AG04450 (cell line): ENCODE measurements around the gene ALOX5. TPM values are rescaled to one million over a fixed set of nuclear protein-coding genes. Genes with fewer than 3 reads are reported as not detected.

Experiments
- CTCF ChIA-PET: fragments of 300-600, 350-600 bp; formaldehyde crosslinking; extraction: SDS; loops from one replicate; lab custom pipeline; 2022; ENCODE audit warnings: antibody characterized with exemption, inconsistent platforms; lab: Charles Lee
- POLR2A ChIA-PET: fragments of 350-600 bp; formaldehyde crosslinking; extraction: SDS; loops from one replicate; lab custom pipeline; 2021; ENCODE audit warnings: antibody characterized with exemption, inconsistent platforms; lab: Yijun Ruan, JAX
- DNase-seq: peaks from one replicate; pipeline ENCODE4 v3.0.0-alpha.2; 2011; ENCODE audit warnings: low read depth, low spot score
- H3K27ac ChIP-seq: one replicate; pipeline ENCODE4 v1.5.1; 2012; ENCODE audit warnings: low read depth, low read length, control low read depth
- H3K27me3 ChIP-seq: one replicate; pipeline ENCODE4 v1.6.0; 2012; ENCODE audit warnings: low read length; ENCODE audit not compliant: control insufficient read depth, insufficient read depth
- H3K4me3 ChIP-seq: 2 replicates; pipeline ENCODE4 v1.5.1; 2011; ENCODE audit warnings: mild to moderate bottlenecking, low read depth, low read length, control low read depth
- H3K9me3 ChIP-seq: 2 replicates; pipeline ENCODE4 v1.5.1; 2012; ENCODE audit warnings: low read length; ENCODE audit not compliant: control insufficient read depth, insufficient read depth
- polyA plus RNA-seq: library from polyadenylated mRNA; depleted of rRNA; stranded (reverse); fragments of >200 nt; gene quantifications from 2 replicates; pipeline ENCODE4 v1.2.3, GENCODE V29; 2011
- TF ChIP-seq, protein P1 (sequence below): IDR thresholded peaks from 2 replicates; pipeline ENCODE4 v1.5.1; 2011; ENCODE audit warnings: low read depth, low read length, control low read depth, inconsistent platforms

Gene ALOX5
- polyA plus RNA-seq, 1 experiment = not detected

- CTCF ChIA-PET = no interaction called here
- DNase-seq = no peak
- Histone ChIP-seq H3K27me3 (no peaks in the 10 kb centered on the region), H3K4me3 (no peak overlapping the region), H3K9me3 (no peaks in the 10 kb centered on the region), H3K27ac (no peak overlapping the region)
- POLR2A ChIA-PET = no interaction called here
- TF ChIP-seq, protein P1, sequence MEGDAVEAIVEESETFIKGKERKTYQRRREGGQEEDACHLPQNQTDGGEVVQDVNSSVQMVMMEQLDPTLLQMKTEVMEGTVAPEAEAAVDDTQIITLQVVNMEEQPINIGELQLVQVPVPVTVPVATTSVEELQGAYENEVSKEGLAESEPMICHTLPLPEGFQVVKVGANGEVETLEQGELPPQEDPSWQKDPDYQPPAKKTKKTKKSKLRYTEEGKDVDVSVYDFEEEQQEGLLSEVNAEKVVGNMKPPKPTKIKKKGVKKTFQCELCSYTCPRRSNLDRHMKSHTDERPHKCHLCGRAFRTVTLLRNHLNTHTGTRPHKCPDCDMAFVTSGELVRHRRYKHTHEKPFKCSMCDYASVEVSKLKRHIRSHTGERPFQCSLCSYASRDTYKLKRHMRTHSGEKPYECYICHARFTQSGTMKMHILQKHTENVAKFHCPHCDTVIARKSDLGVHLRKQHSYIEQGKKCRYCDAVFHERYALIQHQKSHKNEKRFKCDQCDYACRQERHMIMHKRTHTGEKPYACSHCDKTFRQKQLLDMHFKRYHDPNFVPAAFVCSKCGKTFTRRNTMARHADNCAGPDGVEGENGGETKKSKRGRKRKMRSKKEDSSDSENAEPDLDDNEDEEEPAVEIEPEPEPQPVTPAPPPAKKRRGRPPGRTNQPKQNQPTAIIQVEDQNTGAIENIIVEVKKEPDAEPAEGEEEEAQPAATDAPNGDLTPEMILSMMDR = no peak
Observed at GRCh38 chr10:45398595-45398994, 24.6 kb downstream of the ALOX5 start.

GRCh38 chr10:45399113-45399512 is 25.1 kb downstream of the ALOX5 start:
- no peak for DNase-seq
- Histone ChIP-seq H3K9me3 (no peaks in the 10 kb centered on the region), H3K27ac (no peak overlapping the region), H3K4me3 (no peak overlapping the region), H3K27me3 (no peaks in the 10 kb centered on the region)
- ChIA-PET POLR2A (no interaction called here), CTCF (no interaction called here)
- TF ChIP-seq, protein P1 = no peak

DNA sequence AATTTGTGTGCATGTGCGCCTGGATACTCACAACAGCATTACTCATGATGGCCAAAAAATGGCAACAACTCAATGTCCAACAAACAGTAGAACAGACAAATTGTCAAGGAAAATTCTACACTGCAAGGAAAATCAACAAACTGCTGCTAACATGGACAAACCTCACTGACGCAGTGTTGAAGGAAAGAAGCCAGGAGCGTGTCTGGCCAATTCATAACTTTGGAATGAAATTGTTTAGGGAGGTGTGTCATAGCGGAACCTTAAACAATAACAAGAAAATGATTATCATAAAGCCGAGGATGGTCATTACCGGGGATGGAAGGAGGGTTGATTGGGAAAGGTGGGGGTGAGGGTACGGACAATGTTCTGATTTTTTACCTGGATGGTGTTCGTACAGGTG is 29.1 kb downstream of the ALOX5 start:
- Histone ChIP-seq H3K27me3 (no peaks in the 10 kb centered on the region), H3K9me3 (no peaks in the 10 kb centered on the region), H3K4me3 (no peak overlapping the region), H3K27ac (no peak overlapping the region)
- CTCF ChIA-PET = no interaction called here
- DNase-seq = no peak
- POLR2A ChIA-PET = no interaction called here
- TF ChIP-seq, protein P1 = no peak

DNA sequence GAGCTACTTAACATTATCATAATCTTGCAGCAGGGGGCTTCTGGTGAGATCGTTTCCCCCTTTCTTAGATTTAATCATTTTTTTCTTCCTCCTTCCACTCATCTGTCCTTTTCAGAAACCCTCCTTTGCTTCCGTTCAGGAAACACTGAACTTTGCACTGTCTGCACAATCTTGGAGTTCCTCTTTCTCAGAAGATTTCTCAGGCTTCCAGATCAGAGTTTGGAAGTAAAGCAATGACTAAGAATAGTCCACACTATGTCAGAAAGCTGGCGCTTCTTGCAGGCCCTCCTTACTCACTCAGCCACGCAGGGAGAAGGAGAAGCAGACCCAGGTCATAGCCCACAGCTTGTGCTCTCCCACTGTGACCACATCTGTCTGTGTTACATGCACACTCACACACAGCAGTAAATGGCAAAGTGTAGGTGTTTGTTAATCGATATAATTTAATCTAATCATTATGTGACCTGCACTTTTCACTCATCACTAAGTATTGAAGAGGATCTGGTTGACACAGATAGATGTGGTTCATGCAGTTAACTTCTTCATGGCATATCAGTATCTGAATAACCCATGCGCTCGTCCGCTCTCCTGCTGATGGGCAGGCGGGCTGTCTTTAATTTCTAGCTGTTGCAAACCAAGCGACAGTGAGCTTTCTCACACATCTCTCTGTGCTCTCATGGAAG is 30.2 kb downstream of the ALOX5 start:
- TF ChIP-seq, protein P1 = no peak
- CTCF ChIA-PET = no interaction called here

GRCh38 chr10:45404770-45405120 is 30.7 kb downstream of the ALOX5 start:
- Histone ChIP-seq H3K27ac (no peak overlapping the region), H3K9me3 (no peaks in the 10 kb centered on the region), H3K27me3 (no peaks in the 10 kb centered on the region), H3K4me3 (no peak overlapping the region)
- POLR2A ChIA-PET = no interaction called here
- no peak for DNase-seq
- CTCF ChIA-PET = no interaction called here
- TF ChIP-seq, protein P1 = no peak

More for the DNA sequence above, 30.2 kb downstream of the ALOX5 start:
- DNase-seq = no peak
- Histone ChIP-seq H3K4me3 (no peak overlapping the region), H3K27ac (no peak overlapping the region), H3K9me3 (no peaks in the 10 kb centered on the region), H3K27me3 (no peaks in the 10 kb centered on the region)
- POLR2A ChIA-PET = no interaction called here
